ENCODE data around the gene MYLK. TPM values are rescaled to one million over a fixed set of nuclear protein-coding genes. Genes with fewer than 3 reads are reported as not detected.

Gene MYLK
- polyA plus RNA-seq, 1 donor (not counting 4 experiments of a cell fraction or from before 2014, with no cell fraction given) = 7.8 TPM

GRCh38 chr3:123660141-123660675 is 223.9 kb downstream of the MYLK start:
- no peak overlapping the region for H3K27ac ChIP-seq (ENCODE audit: control insufficient read depth, insufficient read depth, low read length)
- no peaks in the 10 kb centered on the region for H3K79me2 ChIP-seq (ENCODE audit: control insufficient read depth, insufficient read depth, low read length)
- H2AFZ ChIP-seq (ENCODE audit: control insufficient read depth, low read length) = no peak overlapping the region

GRCh38 chr3:123658852-123659206 is 225.3 kb downstream of the MYLK start:
- Histone ChIP-seq H3K4me1 (ENCODE audit: control insufficient read depth, extremely low read depth, insufficient read depth, low read length) (no peaks in the 10 kb centered on the region), H3K9ac (ENCODE audit: control insufficient read depth, extremely low read depth, insufficient read depth, low read length) (no peak overlapping the region), H3K79me2 (ENCODE audit: control insufficient read depth, insufficient read depth, low read length) (no peaks in the 10 kb centered on the region), H3K27ac (ENCODE audit: control insufficient read depth, insufficient read depth, low read length) (no peak overlapping the region), H3K9me1 (ENCODE audit: control insufficient read depth, extremely low read depth, insufficient read depth, low read length) (no peaks in the 10 kb centered on the region), H3K4me2 (ENCODE audit: control insufficient read depth, extremely low read depth, insufficient read depth, low read depth, low read length) (no peak overlapping the region), H3K9me3 (ENCODE audit: control insufficient read depth, low read depth, low read length) (no peaks in the 10 kb centered on the region), H4K20me1 (ENCODE audit: control insufficient read depth, extremely low read depth, insufficient read depth, low read length) (no peaks in the 10 kb centered on the region), H3K36me3 (ENCODE audit: control insufficient read depth in 2 of 2, extremely low read depth in 1 of 2, insufficient read depth in 2 of 2, low read length in 2 of 2) (no peaks in the 10 kb centered on the region), H2AFZ (ENCODE audit: control insufficient read depth, low read length) (no peak overlapping the region), H3K27me3 (ENCODE audit: control insufficient read depth, extremely low read depth, insufficient read depth, low read length) (peaks cover 30% of the 10 kb centered on the region), H3K4me3 (ENCODE audit: control insufficient read depth in 2 of 3, extremely low read depth in 1 of 3, insufficient read depth in 2 of 3, low read depth in 1 of 3, low read length in 3 of 3) (no peak overlapping the region)
- FAIRE-seq = no peak
- DNase-seq (ENCODE audit: low read depth, low spot score) = no peak
- TF ChIP-seq CTCF (optimal IDR thresholded peaks at IDR 0.05 in 1 of 3, IDR thresholded peaks at IDR 0.05 in 1 of 3, conservative IDR thresholded peaks at IDR 0.05 in 1 of 3; ENCODE audit: extremely low read depth in 1 of 3, insufficient read depth in 2 of 3, low read length in 3 of 3) = no peak
- no peak for TF ChIP-seq EZH2 (IDR thresholded peaks at IDR 0.05; ENCODE audit: low read length)
- dilution Hi-C loops (cut with MboI; ENCODE audit: extremely low pct_ligation_motif_present, low sequenced_read_pairs) = no loop called here

More at GRCh38 chr3:123660141-123660675, 223.9 kb downstream of the MYLK start:
- Histone ChIP-seq H3K4me3 (ENCODE audit: control insufficient read depth in 2 of 3, extremely low read depth in 1 of 3, insufficient read depth in 2 of 3, low read depth in 1 of 3, low read length in 3 of 3) (no peak overlapping the region), H3K27me3 (ENCODE audit: control insufficient read depth, extremely low read depth, insufficient read depth, low read length) (peaks cover 30% of the 10 kb centered on the region), H3K4me2 (ENCODE audit: control insufficient read depth, extremely low read depth, insufficient read depth, low read depth, low read length) (no peak overlapping the region), H3K4me1 (ENCODE audit: control insufficient read depth, extremely low read depth, insufficient read depth, low read length) (no peaks in the 10 kb centered on the region), H3K9ac (ENCODE audit: control insufficient read depth, extremely low read depth, insufficient read depth, low read length) (no peak overlapping the region), H4K20me1 (ENCODE audit: control insufficient read depth, extremely low read depth, insufficient read depth, low read length) (no peaks in the 10 kb centered on the region), H3K9me1 (ENCODE audit: control insufficient read depth, extremely low read depth, insufficient read depth, low read length) (no peaks in the 10 kb centered on the region), H3K36me3 (ENCODE audit: control insufficient read depth in 2 of 2, extremely low read depth in 1 of 2, insufficient read depth in 2 of 2, low read length in 2 of 2) (no peaks in the 10 kb centered on the region), H3K9me3 (ENCODE audit: control insufficient read depth, low read depth, low read length) (no peaks in the 10 kb centered on the region)
- no peak for FAIRE-seq
- DNase-seq (ENCODE audit: low read depth, low spot score) = no peak
- dilution Hi-C loops (cut with MboI; ENCODE audit: extremely low pct_ligation_motif_present, low sequenced_read_pairs) = no loop called here
- TF ChIP-seq CTCF (optimal IDR thresholded peaks at IDR 0.05 in 1 of 3, IDR thresholded peaks at IDR 0.05 in 1 of 3, conservative IDR thresholded peaks at IDR 0.05 in 1 of 3; ENCODE audit: extremely low read depth in 1 of 3, insufficient read depth in 2 of 3, low read length in 3 of 3) (no peak), EZH2 (IDR thresholded peaks at IDR 0.05; ENCODE audit: low read length) (no peak)

All from keratinocyte (primary cell).